ENCODE data around the gene RNF222. TPM values are rescaled to one million over a fixed set of nuclear protein-coding genes. Genes with fewer than 3 reads are reported as not detected.

RNF222 gene
- total RNA-seq, 3 donors from 2014 or later: not detected

DNA sequence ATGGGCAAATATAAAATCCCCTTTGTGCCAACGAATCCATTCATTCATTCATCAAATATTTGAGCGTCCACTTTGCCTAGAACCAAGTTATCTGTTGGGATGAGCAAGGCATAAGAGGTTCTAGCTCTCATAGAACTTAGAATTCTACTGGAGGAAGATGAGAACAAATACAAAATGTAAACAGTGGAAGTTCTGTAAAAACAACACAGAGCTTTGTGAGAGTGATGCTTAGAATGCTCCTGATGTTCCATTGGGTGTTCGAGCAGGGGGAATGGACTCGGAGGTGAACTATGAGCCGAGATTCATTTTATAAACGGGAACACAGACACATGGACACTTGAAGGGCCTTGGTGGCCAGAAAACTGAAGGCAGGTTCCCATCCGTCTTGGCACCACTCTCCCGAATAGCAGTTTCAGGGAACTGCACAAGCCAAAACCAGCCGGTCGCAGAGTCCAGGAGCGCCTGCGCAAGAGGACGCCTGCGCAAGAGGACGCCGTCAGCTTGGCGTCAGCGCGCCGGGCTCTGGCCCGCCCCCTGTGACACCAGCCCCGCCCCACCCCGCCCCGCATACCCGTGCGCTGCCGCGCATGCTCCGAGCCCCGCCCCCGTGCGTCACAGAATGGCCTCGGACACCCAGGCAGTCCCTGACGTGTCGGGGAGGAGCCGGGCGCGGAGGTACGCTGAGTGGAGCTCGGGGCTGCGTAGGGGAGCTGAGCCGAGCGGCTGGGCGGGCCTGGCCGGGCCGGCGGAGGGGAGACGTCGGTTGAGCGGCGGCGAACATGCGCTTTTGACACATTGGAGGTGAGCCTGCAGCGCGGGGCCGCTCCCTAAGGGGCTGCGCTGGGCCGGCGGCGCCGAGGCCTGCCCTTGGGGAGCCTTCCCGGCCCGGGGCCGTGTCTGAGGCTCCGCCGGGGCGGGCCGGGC, 37.9 kb upstream of the RNF222 start, which contains the start of gene NDEL1:
Gene NDEL1, plus strand, starts transcription at position 640 of the 924 bp plus-strand sequence. CDS start 8,388 bp downstream, outside the sequence.
- TF ChIP-seq, protein P1, sequence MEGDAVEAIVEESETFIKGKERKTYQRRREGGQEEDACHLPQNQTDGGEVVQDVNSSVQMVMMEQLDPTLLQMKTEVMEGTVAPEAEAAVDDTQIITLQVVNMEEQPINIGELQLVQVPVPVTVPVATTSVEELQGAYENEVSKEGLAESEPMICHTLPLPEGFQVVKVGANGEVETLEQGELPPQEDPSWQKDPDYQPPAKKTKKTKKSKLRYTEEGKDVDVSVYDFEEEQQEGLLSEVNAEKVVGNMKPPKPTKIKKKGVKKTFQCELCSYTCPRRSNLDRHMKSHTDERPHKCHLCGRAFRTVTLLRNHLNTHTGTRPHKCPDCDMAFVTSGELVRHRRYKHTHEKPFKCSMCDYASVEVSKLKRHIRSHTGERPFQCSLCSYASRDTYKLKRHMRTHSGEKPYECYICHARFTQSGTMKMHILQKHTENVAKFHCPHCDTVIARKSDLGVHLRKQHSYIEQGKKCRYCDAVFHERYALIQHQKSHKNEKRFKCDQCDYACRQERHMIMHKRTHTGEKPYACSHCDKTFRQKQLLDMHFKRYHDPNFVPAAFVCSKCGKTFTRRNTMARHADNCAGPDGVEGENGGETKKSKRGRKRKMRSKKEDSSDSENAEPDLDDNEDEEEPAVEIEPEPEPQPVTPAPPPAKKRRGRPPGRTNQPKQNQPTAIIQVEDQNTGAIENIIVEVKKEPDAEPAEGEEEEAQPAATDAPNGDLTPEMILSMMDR (IDR thresholded peaks at IDR 0.05): no peak
- TF ChIP-seq POLR2AphosphoS5 (IDR thresholded peaks at IDR 0.05): peak; percentile 96 to 99 (median 98)
- TF ChIP-seq POLR2A (IDR thresholded peaks at IDR 0.05): peak; percentile 91
- Histone ChIP-seq H3K4me3 (peak within 1 kb of the TSS; percentile 97 to 99 (median 99)), H3K36me3 (no peaks in the 10 kb centered on the region), H3K27ac (peak within 1 kb of the TSS; percentile 100), H3K4me1 (no peaks in the 10 kb centered on the region), H3K27me3 (no peaks in the 10 kb centered on the region), H3K9me3 (no peaks in the 10 kb centered on the region)
- DNase-seq (ENCODE audit: low spot score in 2 of 2): peak; percentile 98 to 99
- intact Hi-C loops (cut with DNase I; ENCODE audit: low total_unique reads): no loop called here

DNA sequence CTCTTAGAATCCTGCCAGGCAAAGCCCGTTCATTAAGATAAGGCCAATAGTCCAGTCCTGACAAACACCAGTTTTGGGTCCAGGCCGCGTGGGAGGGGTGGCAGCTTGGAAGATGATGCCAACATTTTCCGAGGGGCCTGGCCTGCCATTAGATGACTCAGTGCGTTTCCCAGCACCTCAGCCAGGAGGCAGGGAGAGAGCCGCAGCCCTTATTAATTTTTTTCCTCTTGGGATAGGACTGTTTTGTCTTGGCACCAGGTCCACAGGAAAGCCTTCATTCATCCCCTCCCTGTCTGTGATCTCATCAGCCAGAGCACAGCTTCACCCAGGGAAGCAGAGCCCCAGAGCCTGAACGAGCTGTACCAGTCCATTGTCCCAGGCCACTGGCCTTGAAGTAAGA, 33.3 kb upstream of the RNF222 start:
- Histone ChIP-seq H3K27me3 (no peaks in the 10 kb centered on the region), H3K4me1 (no peaks in the 10 kb centered on the region), H3K27ac (peak overlapping the region; percentile 81 to 92), H3K36me3 (no peaks in the 10 kb centered on the region), H3K9me3 (no peaks in the 10 kb centered on the region), H3K4me3 (no peak overlapping the region)
- intact Hi-C loops (cut with DNase I; ENCODE audit: low total_unique reads): no loop called here
- peak in 1 of 3 donors; percentile 54 for TF ChIP-seq POLR2AphosphoS5 (IDR thresholded peaks at IDR 0.05)
- no peak for TF ChIP-seq POLR2A (IDR thresholded peaks at IDR 0.05)
- DNase-seq (ENCODE audit: low spot score in 2 of 2): peak; percentile 55 to 87

DNA sequence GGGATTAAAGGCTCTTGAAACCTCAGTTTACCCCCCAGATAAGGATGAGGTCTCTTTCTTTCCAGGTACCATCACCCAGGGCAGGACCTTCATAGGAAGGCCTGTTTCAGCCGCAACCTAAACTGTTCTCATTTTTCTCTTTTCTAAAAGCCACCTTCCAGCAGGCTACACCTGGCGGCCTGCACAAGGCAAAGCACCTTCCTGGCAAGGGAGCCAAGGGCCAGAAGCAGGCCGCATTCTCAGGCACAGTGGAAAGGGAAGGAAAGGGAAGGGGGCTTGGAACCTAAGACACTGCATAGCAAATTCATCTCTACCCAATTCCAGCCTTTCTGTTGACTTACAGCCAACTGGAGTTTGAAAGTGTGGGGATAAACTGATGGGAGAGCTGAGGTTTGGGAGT, 29.2 kb upstream of the RNF222 start:
- Histone ChIP-seq H3K27me3 (no peaks in the 10 kb centered on the region), H3K27ac (peak overlapping the region; percentile 8 to 38), H3K9me3 (no peaks in the 10 kb centered on the region), H3K4me3 (no peak overlapping the region), H3K4me1 (no peaks in the 10 kb centered on the region), H3K36me3 (no peaks in the 10 kb centered on the region)
- intact Hi-C loops (cut with DNase I; ENCODE audit: low total_unique reads): loop anchor here (5.0 kb wide), 1 partner anchor 520 kb away; no protein-coding TSS in a partner anchor
- DNase-seq (ENCODE audit: low spot score in 2 of 2): no peak
- TF ChIP-seq POLR2A (IDR thresholded peaks at IDR 0.05) (no peak), POLR2AphosphoS5 (IDR thresholded peaks at IDR 0.05) (no peak)
- TF ChIP-seq, protein P1 (IDR thresholded peaks at IDR 0.05): no peak

DNA sequence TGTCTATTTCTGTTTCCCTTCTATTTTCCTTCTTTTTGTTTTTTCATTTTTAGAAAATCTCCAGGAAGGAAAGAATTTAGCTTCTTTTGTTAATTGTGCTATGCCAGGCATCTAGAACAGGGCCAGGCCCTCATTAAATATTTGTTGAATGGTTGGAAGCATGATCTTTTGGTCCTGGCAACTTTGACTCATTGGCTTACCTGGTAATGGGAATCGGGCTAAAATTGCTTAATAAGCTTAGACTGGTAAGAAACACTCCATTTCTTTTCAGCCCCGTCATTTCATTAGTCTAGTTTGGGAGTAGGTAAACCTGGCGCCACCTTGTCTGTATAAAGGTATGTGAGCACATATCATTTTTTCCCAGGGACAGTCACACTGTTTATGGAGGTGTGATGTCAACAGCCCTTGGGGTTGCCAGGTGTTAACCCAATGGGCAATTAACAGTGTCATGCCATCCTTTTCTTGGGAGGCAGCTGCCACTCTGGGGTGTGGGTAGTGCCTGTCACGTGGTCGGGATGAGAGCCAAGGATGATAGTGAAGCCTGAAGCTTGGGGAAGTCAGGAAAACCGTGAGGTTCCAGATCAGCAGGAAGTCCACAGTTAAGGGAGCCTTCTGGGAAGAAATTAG, 28.6 kb upstream of the RNF222 start:
- no peaks in the 10 kb centered on the region for H3K36me3 ChIP-seq
- TF ChIP-seq, protein P1 (IDR thresholded peaks at IDR 0.05): no peak
- no peak for TF ChIP-seq POLR2A (IDR thresholded peaks at IDR 0.05)
- TF ChIP-seq POLR2AphosphoS5 (IDR thresholded peaks at IDR 0.05): no peak
- intact Hi-C loops (cut with DNase I; ENCODE audit: low total_unique reads): loop anchor here (5.0 kb wide), 1 partner anchor 519 kb away; no protein-coding TSS in a partner anchor
- H3K27me3 ChIP-seq: no peaks in the 10 kb centered on the region
- peak overlapping the region; percentile 8 to 38 for H3K27ac ChIP-seq
- no peaks in the 10 kb centered on the region for H3K9me3 ChIP-seq
- no peak overlapping the region for H3K4me3 ChIP-seq
- H3K4me1 ChIP-seq: no peaks in the 10 kb centered on the region
- no peak for DNase-seq (ENCODE audit: low spot score in 2 of 2)

DNA sequence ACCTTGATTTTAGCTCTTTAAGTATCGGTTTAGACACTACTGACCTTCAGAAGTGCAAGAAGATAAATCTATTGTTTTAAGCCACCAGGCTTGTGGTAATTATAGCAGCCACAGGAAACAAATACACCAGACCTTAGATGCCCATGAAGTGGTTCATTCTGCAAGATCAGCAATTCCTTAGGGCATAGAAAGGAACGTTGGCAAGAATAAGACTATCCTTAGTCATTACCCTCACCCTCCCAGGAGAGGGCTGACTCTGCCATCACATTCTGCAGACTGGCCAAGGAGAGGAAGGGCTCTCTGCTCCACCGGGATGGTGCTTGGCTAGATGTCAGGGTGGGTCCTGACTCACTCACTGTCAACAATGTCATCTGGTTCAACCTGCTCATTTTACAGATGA, 23.9 kb upstream of the RNF222 start:
- TF ChIP-seq POLR2AphosphoS5 (IDR thresholded peaks at IDR 0.05) (no peak), POLR2A (IDR thresholded peaks at IDR 0.05) (no peak)
- TF ChIP-seq, protein P1 (IDR thresholded peaks at IDR 0.05): no peak
- H3K36me3 ChIP-seq: no peaks in the 10 kb centered on the region
- no peaks in the 10 kb centered on the region for H3K9me3 ChIP-seq
- no peaks in the 10 kb centered on the region for H3K27me3 ChIP-seq
- no peak overlapping the region for H3K27ac ChIP-seq
- no peak overlapping the region for H3K4me3 ChIP-seq
- H3K4me1 ChIP-seq: peaks cover 0 to 6% of the 10 kb centered on the region in 2 donors
- no peak for DNase-seq (ENCODE audit: low spot score in 2 of 2)
- intact Hi-C loops (cut with DNase I; ENCODE audit: low total_unique reads): no loop called here
